K562 (cell line): ENCODE results near the gene DCP2. TPM values are rescaled to one million over a fixed set of nuclear protein-coding genes. Genes with fewer than 3 reads are reported as not detected.

Experiments
- ARID1B ChIP-seq: fragments of 450-650 bp; IDR thresholded peaks from 2 replicates; pipeline ENCODE4 v1.6.1; 2016; ENCODE audit warnings: antibody characterized with exemption, mild to moderate bottlenecking, inconsistent platforms
- ATF7 ChIP-seq: fragments of 450-650 bp; IDR thresholded peaks from 2 replicates; pipeline ENCODE4 v1.7.1; 2014; ENCODE audit warnings: mild to moderate bottlenecking, moderate library complexity
- C11orf30 ChIP-seq: fragments of 450-650 bp; IDR thresholded peaks from 2 replicates; pipeline ENCODE4 v1.6.1; 2016; ENCODE audit warnings: low read depth, mild to moderate bottlenecking
- CREM ChIP-seq: IDR thresholded peaks from 2 replicates; pipeline ENCODE4 v1.6.1; 2014; ENCODE audit warnings: antibody characterized with exemption, low read depth
- DACH1 ChIP-seq: fragments of 450-650 bp; IDR thresholded peaks from 2 replicates; pipeline ENCODE4 v1.6.1; 2018; ENCODE audit not compliant: partially characterized antibody
- DPF2 ChIP-seq: fragments of 450-650 bp; IDR thresholded peaks from 2 replicates; pipeline ENCODE4 v1.6.1; 2016
- E2F5 ChIP-seq: sonication (generic); formaldehyde crosslinking; IDR thresholded peaks from 2 replicates; pipeline ENCODE4 v1.8.0; 2022; ENCODE audit warnings: mild to moderate bottlenecking, missing genetic modification reagents
- FOXJ3 ChIP-seq: sonication (generic); formaldehyde crosslinking; IDR thresholded peaks from 2 replicates; pipeline ENCODE4 v1.4.0; 2020; ENCODE audit warnings: mild to moderate bottlenecking, missing genetic modification reagents
- HSF4 ChIP-seq: fragments of 250-450 bp; sonication (Bioruptor Pico); IDR thresholded peaks from 2 replicates; pipeline ENCODE4 v2.1.2; 2022; ENCODE audit warnings: mild to moderate bottlenecking, moderate library complexity, borderline replicate concordance
- SMARCA4 ChIP-seq: fragments of 450-650 bp; IDR thresholded peaks from 2 replicates; pipeline ENCODE4 v1.6.1; 2016
- SMARCC2 ChIP-seq: fragments of 450-650 bp; IDR thresholded peaks from 2 replicates; pipeline ENCODE4 v1.6.1; 2017; ENCODE audit warnings: antibody characterized with exemption, moderate library complexity, mild to moderate bottlenecking, low read depth
- TRIM24 ChIP-seq, 2 experiments: fragments of 450-650 bp; IDR thresholded peaks; 2 replicates each; pipeline ENCODE4 v1.6.1; 2016
- ZNF668 ChIP-seq: fragments of 250-450 bp; sonication (Bioruptor Pico); IDR thresholded peaks from 2 replicates; pipeline ENCODE4 v1.8.0; 2022; ENCODE audit warnings: mild to moderate bottlenecking, inconsistent platforms
- polyA plus RNA-seq, 8 experiments: library from polyadenylated mRNA; depleted of rRNA in 4 of 8; stranded (reverse) in 5 of 8; unstranded in 3 of 8; fragments of >200 nt; fragmentation: Nextera tagmentation in 2 of 8; fragmentation: Illumina TruSeq in 1 of 8; extraction: Ambion mirVana in 2 of 8; extraction: Trizol in 1 of 8; gene quantifications; 2 replicates each; pipeline versions ENCODE4 v1.2.1 to v1.2.3, GENCODE V29; 2011 to 2014; ENCODE audit warnings: inconsistent platforms in 1 of 8, missing spikeins in 1 of 8
- total RNA-seq, 7 experiments: library from RNA; depleted of rRNA in 6 of 7; stranded (reverse); fragments of >200 nt in 6 of 7; fragmentation: Illumina TruSeq in 2 of 7; extraction: Trizol in 2 of 7; gene quantifications; 2 replicates each; pipeline versions ENCODE4 v1.2.1 to v1.2.3, GENCODE V29; 2011 to 2021; ENCODE audit warnings: low replicate concordance in 1 of 7
- TF ChIP-seq, protein P1 (sequence below): fragments of 450-650 bp; IDR thresholded peaks from 2 replicates; pipeline ENCODE4 v1.6.1; 2016
- TF ChIP-seq, protein P2 (sequence below): IDR thresholded peaks from 2 replicates; pipeline ENCODE4 v1.6.1; 2012; ENCODE audit warnings: low read depth, low read length, improper control_type of control experiment, borderline replicate concordance

DCP2 gene
- total and polyA plus RNA-seq, 9 of the 15 experiments (the other 6 are each of a cell fraction or from before 2014, with no cell fraction given), result 25.9 to 109 (median 46.7) TPM

GRCh38 chr5:112978836-112979235, 2.2 kb downstream of the DCP2 start (continued):
- TF ChIP-seq E2F5 (CRISPR knock-in tag) (no peak), SMARCC2 (peak; percentile 49; the same call in 1 of the 2 replicates), CREM (no peak), TRIM24 (IDR thresholded peaks at IDR 0.05) (0 out of 4 replicates have a peak, but pooled peaks of 1 of the 2 experiments have one; percentile 15), ATF7 (peak; percentile 91), SMARCA4 (peak; percentile 13; the same call in 1 of the 2 replicates), DACH1 (peak; percentile 60), C11orf30 (peak; percentile 56), DPF2 (peak; percentile 34; the same call in 1 of the 2 replicates), HSF4 (CRISPR knock-in tag) (no peak), ZNF668 (CRISPR knock-in tag) (no peak), ARID1B (peak; percentile 28), FOXJ3 (CRISPR knock-in tag) (no peak)
- TF ChIP-seq, protein P1, sequence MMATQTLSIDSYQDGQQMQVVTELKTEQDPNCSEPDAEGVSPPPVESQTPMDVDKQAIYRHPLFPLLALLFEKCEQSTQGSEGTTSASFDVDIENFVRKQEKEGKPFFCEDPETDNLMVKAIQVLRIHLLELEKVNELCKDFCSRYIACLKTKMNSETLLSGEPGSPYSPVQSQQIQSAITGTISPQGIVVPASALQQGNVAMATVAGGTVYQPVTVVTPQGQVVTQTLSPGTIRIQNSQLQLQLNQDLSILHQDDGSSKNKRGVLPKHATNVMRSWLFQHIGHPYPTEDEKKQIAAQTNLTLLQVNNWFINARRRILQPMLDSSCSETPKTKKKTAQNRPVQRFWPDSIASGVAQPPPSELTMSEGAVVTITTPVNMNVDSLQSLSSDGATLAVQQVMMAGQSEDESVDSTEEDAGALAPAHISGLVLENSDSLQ, result peak; percentile 24; the same call in 1 of the 2 replicates
- TF ChIP-seq, protein P2, sequence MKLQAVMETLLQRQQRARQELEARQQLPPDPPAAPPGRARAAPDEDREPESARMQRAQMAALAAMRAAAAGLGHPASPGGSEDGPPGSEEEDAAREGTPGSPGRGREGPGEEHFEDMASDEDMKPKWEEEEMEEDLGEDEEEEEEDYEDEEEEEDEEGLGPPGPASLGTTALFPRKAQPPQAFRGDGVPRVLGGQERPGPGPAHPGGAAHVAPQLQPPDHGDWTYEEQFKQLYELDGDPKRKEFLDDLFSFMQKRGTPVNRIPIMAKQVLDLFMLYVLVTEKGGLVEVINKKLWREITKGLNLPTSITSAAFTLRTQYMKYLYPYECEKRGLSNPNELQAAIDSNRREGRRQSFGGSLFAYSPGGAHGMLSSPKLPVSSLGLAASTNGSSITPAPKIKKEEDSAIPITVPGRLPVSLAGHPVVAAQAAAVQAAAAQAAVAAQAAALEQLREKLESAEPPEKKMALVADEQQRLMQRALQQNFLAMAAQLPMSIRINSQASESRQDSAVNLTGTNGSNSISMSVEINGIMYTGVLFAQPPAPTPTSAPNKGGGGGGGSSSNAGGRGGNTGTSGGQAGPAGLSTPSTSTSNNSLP, result 0 out of 2 replicates have a peak, but pooled peaks have one; percentile 57
